GM19043 (cell line): ENCODE measurements around the gene SLC7A6OS.

ENCODE experiments used
- ATAC-seq: cut with Tn5 transposase; IDR thresholded peaks from one replicate; pipeline ENCODE4 v1.9.1; 2021; ENCODE audit warnings: low read depth; ENCODE audit not compliant: unreplicated experiment

SLC7A6OS gene

GRCh38 chr16:68257906-68258800 lies 52.6 kb downstream of the SLC7A6OS start:
- no peak for ATAC-seq

- ATAC-seq, result no peak
These were observed 53.4 kb downstream of the SLC7A6OS start for GRCh38 chr16:68257251-68257905.

- no peak for ATAC-seq
These were observed 55.0 kb downstream of the SLC7A6OS start for GRCh38 chr16:68255712-68256111.

- ATAC-seq, result no peak
These were observed 57.0 kb downstream of the SLC7A6OS start for GRCh38 chr16:68253721-68254120.

GRCh38 chr16:68252383-68252782 lies 58.4 kb downstream of the SLC7A6OS start:
- ATAC-seq, result no peak

- ATAC-seq, result no peak
These were observed 58.9 kb downstream of the SLC7A6OS start for GRCh38 chr16:68251832-68252231.

GRCh38 chr16:68250951-68251350 lies 59.8 kb downstream of the SLC7A6OS start:
- ATAC-seq, result no peak

- ATAC-seq, result no peak
These were observed 61.4 kb downstream of the SLC7A6OS start for GRCh38 chr16:68249371-68249770.
